Mesenchymal stem cell (in vitro differentiated cells and primary cell): ENCODE data around the gene MGMT.

Source experiments
- DNase-seq: peaks from one replicate; pipeline ENCODE4 v3.0.0-alpha.2; 2013
- H2AFZ ChIP-seq: one replicate; pipeline ENCODE4 v1.6.1; 2013; ENCODE audit warnings: low read depth, mild to moderate bottlenecking, control low read depth, inconsistent platforms, low read length, moderate library complexity
- H2AK5ac ChIP-seq: 2 replicates; pipeline ENCODE4 v1.6.1; 2013; ENCODE audit warnings: low read length, moderate library complexity, mild to moderate bottlenecking, inconsistent platforms; ENCODE audit not compliant: severe bottlenecking
- H2BK120ac ChIP-seq: one replicate; pipeline ENCODE4 v1.6.1; 2013; ENCODE audit warnings: low read depth, mild to moderate bottlenecking, inconsistent platforms, low read length, moderate library complexity
- H2BK12ac ChIP-seq, 2 experiments: one replicate each; pipeline ENCODE4 v1.6.1; 2013; ENCODE audit warnings: inconsistent platforms in 2 of 2, low read length in 2 of 2, mild to moderate bottlenecking in 2 of 2, moderate library complexity in 2 of 2, control low read depth in 1 of 2
- H2BK15ac ChIP-seq: one replicate; pipeline ENCODE4 v1.6.1; 2013; ENCODE audit warnings: mild to moderate bottlenecking, low read depth, inconsistent platforms; ENCODE audit not compliant: poor library complexity, severe bottlenecking
- H2BK5ac ChIP-seq: 2 replicates; pipeline ENCODE4 v1.6.1; 2013; ENCODE audit warnings: low read depth, mild to moderate bottlenecking, low read length, control low read depth, inconsistent platforms; ENCODE audit not compliant: poor library complexity, severe bottlenecking
- H3K14ac ChIP-seq, 2 experiments: one replicate each; pipeline ENCODE4 v1.6.1; 2013; ENCODE audit warnings: inconsistent platforms in 2 of 2, low read length in 2 of 2, control low read depth in 1 of 2, mild to moderate bottlenecking in 1 of 2, moderate library complexity in 1 of 2
- H3K18ac ChIP-seq, 2 experiments: one replicate each; pipeline ENCODE4 v1.6.1; 2013; ENCODE audit warnings: inconsistent platforms in 2 of 2, low read length in 2 of 2, control low read depth in 1 of 2, low read depth in 1 of 2, mild to moderate bottlenecking in 1 of 2
- H3K23ac ChIP-seq, 2 experiments: one replicate each; pipeline ENCODE4 v1.6.1; 2013; ENCODE audit warnings: inconsistent platforms in 2 of 2, low read length in 2 of 2, mild to moderate bottlenecking in 2 of 2, moderate library complexity in 2 of 2, control low read depth in 1 of 2
- H3K27ac ChIP-seq: 2 replicates; pipeline ENCODE4 v1.5.1; 2013; ENCODE audit warnings: mild to moderate bottlenecking, moderate library complexity, low read length, control low read depth, inconsistent platforms; ENCODE audit not compliant: poor library complexity, severe bottlenecking
- H3K27me3 ChIP-seq, 2 experiments: 2 replicates each; pipeline versions ENCODE4 v1.6.1 to v1.7.0; 2013; ENCODE audit warnings: low read length in 2 of 2, mild to moderate bottlenecking in 2 of 2, moderate library complexity in 2 of 2, control low read depth in 1 of 2, inconsistent platforms in 1 of 2; ENCODE audit not compliant: control insufficient read depth in 1 of 2, insufficient read depth in 1 of 2
- H3K36me3 ChIP-seq, 2 experiments: 2 replicates each; pipeline versions ENCODE4 v1.6.1 to v1.7.0; 2013; ENCODE audit warnings: low read length in 2 of 2, control low read depth in 1 of 2, inconsistent platforms in 1 of 2, low read depth in 1 of 2, mild to moderate bottlenecking in 1 of 2; ENCODE audit not compliant: insufficient read depth in 2 of 2, control insufficient read depth in 1 of 2
- H3K4ac ChIP-seq, 2 experiments: one replicate each; pipeline ENCODE4 v1.6.1; 2013; ENCODE audit warnings: inconsistent platforms in 2 of 2, low read length in 2 of 2, mild to moderate bottlenecking in 2 of 2, moderate library complexity in 2 of 2, control low read depth in 1 of 2, low read depth in 1 of 2
- H3K4me1 ChIP-seq: 2 replicates; pipeline ENCODE4 v1.6.1; 2013; ENCODE audit warnings: low read depth, low read length, control low read depth; ENCODE audit not compliant: control insufficient read depth, insufficient read depth
- H3K4me2 ChIP-seq: 2 replicates; pipeline ENCODE4 v1.6.1; 2013; ENCODE audit warnings: low read length, mild to moderate bottlenecking, inconsistent platforms; ENCODE audit not compliant: poor library complexity, severe bottlenecking
- H3K4me3 ChIP-seq, 2 experiments: 2 replicates each; pipeline versions ENCODE4 v1.5.1 to v1.7.0; 2013; ENCODE audit warnings: low read length in 2 of 2, mild to moderate bottlenecking in 2 of 2, control low read depth in 1 of 2, low read depth in 1 of 2; ENCODE audit not compliant: insufficient read depth in 1 of 2
- H3K79me1 ChIP-seq: replicated peaks from 2 replicates; pipeline ENCODE4 v1.6.1; 2013; ENCODE audit warnings: mild to moderate bottlenecking, control low read depth, low read length, inconsistent platforms; ENCODE audit not compliant: poor library complexity, severe bottlenecking
- H3K9ac ChIP-seq: 2 replicates; pipeline ENCODE4 v1.7.0; 2013; ENCODE audit warnings: mild to moderate bottlenecking, low read length, moderate library complexity
- H3K9me3 ChIP-seq: 2 replicates; pipeline ENCODE4 v1.7.0; 2013; ENCODE audit warnings: mild to moderate bottlenecking, low read length; ENCODE audit not compliant: control insufficient read depth
- H4K8ac ChIP-seq: one replicate; pipeline ENCODE4 v1.6.1; 2013; ENCODE audit warnings: inconsistent platforms, mild to moderate bottlenecking, low read length, moderate library complexity
- H4K91ac ChIP-seq: one replicate; pipeline ENCODE4 v1.6.1; 2013; ENCODE audit warnings: mild to moderate bottlenecking, low read length, inconsistent platforms
- WGBS: methylation state at CpG from one replicate; pipeline ENCODE4 v1.1.7; 2013; ENCODE audit warnings: mixed read lengths; 5-methylcytosine and 5-hydroxymethylcytosine counted together

MGMT gene

DNA sequence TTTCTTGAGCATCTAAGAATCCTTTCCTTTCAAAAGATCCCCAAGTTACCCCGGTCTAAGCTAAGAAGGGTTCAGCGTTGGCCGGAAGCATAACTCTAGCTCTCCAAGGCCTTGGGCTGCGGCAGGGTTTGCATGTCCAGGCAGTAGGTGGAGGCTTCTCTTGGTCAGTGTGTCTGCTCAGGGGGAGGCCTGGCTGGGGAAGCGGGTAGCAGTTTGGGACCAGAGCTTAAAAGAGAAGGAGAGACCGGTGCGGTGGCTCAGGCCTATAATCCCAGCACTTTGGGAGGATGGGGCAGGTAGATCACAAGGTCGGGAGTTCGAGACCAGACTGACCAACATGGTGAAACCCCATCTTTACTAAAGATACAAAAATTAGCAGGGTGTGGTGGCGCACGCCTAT lies 226.3 kb downstream of the MGMT start:
- no peak overlapping the region for H2BK120ac ChIP-seq
- no peak overlapping the region for H4K91ac ChIP-seq
- H3K27ac ChIP-seq, result no peak overlapping the region
- 97% methylated on average over 11 of the region's 11 CpGs for WGBS
- no peak overlapping the region for H2BK5ac ChIP-seq
- H3K79me1 ChIP-seq, result peaks cover 10% of the 10 kb centered on the region
- H2AK5ac ChIP-seq, result no peak overlapping the region
- H3K36me3 ChIP-seq, result peaks cover 0 to 4% of the 10 kb centered on the region in 2 experiments
- H3K4me3 ChIP-seq, result no peak overlapping the region
- H4K8ac ChIP-seq, result no peak overlapping the region
- H3K23ac ChIP-seq, result no peak overlapping the region
- H3K14ac ChIP-seq, result no peak overlapping the region
- H2BK15ac ChIP-seq, result no peak overlapping the region
- no peak overlapping the region for H3K4ac ChIP-seq
- H2AFZ ChIP-seq, result no peak overlapping the region
- H3K4me2 ChIP-seq, result no peak overlapping the region
- H2BK12ac ChIP-seq, result no peak overlapping the region
- no peaks in the 10 kb centered on the region for H3K27me3 ChIP-seq
- H3K18ac ChIP-seq, result no peak overlapping the region
- H3K9ac ChIP-seq, result no peak overlapping the region
- peaks cover 3% of the 10 kb centered on the region for H3K4me1 ChIP-seq
- no peaks in the 10 kb centered on the region for H3K9me3 ChIP-seq
- DNase-seq, result no peak

DNA sequence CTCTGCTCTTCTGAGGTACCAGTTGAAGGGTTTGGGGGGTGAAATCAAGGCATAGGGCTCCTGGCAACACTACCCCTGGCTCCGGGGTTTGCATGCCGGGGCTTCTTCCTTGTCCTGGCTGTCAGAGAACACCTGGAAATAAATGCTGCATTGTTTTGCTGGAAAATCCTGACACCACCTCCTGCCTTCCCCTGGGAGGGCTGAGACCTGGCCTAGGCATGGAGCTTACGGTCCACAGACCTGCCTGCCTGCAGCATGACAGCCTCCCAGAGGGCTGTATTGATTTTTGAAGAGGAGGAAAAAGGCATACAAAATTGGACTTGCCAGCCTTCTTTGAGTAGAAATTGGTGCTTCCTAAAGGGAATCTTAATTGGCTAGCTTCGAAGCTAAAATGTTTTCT lies 227.1 kb downstream of the MGMT start:
- Histone ChIP-seq H3K9ac (no peak overlapping the region), H3K4me2 (no peak overlapping the region), H4K91ac (no peak overlapping the region), H3K4me1 (peaks cover 3% of the 10 kb centered on the region), H3K18ac (no peak overlapping the region), H2BK120ac (no peak overlapping the region), H3K4me3 (no peak overlapping the region), H3K4ac (no peak overlapping the region), H3K79me1 (peaks cover 10% of the 10 kb centered on the region), H2AK5ac (no peak overlapping the region), H4K8ac (no peak overlapping the region), H3K23ac (no peak overlapping the region), H2BK15ac (no peak overlapping the region), H3K27ac (no peak overlapping the region), H3K9me3 (no peaks in the 10 kb centered on the region), H2AFZ (no peak overlapping the region), H3K14ac (no peak overlapping the region), H3K27me3 (no peaks in the 10 kb centered on the region), H2BK5ac (no peak overlapping the region), H2BK12ac (no peak overlapping the region), H3K36me3 (peaks cover 0 to 4% of the 10 kb centered on the region in 2 experiments)
- no peak for DNase-seq
- 90% methylated on average over 4 of the region's 4 CpGs for WGBS

DNA sequence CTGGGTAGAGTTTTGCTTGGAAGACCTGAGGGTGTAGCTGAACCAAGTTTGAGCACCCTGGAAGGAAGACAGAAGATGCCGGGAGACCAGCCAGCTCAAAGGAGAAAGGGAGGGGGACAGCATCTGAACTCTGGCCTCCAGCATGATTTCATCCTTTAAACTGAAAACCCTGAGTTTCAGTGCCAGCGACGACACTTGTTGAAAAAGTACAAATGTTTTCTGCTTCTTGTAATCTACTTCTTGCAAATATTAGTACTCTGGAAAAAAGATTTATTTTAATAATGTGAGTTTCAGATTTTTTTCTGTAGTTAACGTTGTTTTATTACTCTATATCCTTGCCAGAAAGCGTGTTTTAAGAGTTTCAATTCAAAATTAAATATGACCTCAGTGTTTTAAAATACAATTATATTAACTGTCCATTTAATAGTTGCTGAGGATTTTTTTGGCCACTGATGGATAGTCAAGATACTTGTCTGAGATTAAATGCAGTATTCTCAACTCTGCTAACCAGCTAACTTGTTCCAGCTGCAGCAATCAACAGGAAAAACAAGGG lies 227.7 kb downstream of the MGMT start:
- Histone ChIP-seq H3K4ac (no peak overlapping the region), H2BK12ac (no peak overlapping the region), H3K23ac (no peak overlapping the region), H3K4me2 (no peak overlapping the region), H3K36me3 (peaks cover 0 to 4% of the 10 kb centered on the region in 2 experiments), H2BK120ac (no peak overlapping the region), H4K8ac (no peak overlapping the region), H4K91ac (no peak overlapping the region), H3K9ac (peak overlapping the region; percentile 17), H3K4me3 (no peak overlapping the region), H3K79me1 (peaks cover 10% of the 10 kb centered on the region), H3K27ac (no peak overlapping the region), H3K27me3 (no peaks in the 10 kb centered on the region), H2AK5ac (no peak overlapping the region), H3K9me3 (no peaks in the 10 kb centered on the region), H2BK5ac (no peak overlapping the region), H2AFZ (no peak overlapping the region), H3K14ac (no peak overlapping the region), H3K4me1 (peaks cover 3% of the 10 kb centered on the region), H3K18ac (no peak overlapping the region), H2BK15ac (no peak overlapping the region)
- no peak for DNase-seq
- 85% methylated on average over 1 of the region's 5 CpGs for WGBS

DNA sequence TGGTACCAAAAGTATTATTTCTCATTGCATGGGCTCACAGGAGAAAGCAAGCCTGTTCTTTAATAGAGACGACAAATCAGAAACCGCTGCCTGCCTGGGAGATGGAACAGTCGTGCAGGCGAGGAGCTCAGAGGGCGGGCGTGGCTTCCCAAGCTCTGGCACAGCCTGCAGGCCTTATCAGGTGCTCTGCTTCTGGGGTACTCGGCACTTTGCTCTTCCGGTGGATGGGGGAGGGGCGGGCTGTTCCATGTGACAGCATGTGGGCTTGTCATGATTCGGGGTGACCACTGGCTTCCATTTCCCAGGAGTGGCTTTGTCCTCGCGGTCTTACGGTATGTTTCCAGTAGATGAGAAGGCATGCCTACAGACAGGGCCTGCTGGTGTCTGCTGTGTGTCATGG lies 228.6 kb downstream of the MGMT start:
- H3K4me3 ChIP-seq, result no peak overlapping the region
- no peak overlapping the region for H2BK5ac ChIP-seq
- H3K27me3 ChIP-seq, result no peaks in the 10 kb centered on the region
- H3K4me1 ChIP-seq, result no peaks in the 10 kb centered on the region
- no peak overlapping the region for H2AK5ac ChIP-seq
- H3K23ac ChIP-seq, result no peak overlapping the region
- no peak overlapping the region for H3K18ac ChIP-seq
- H3K9ac ChIP-seq, result no peak overlapping the region
- H2BK120ac ChIP-seq, result no peak overlapping the region
- 86% methylated on average over 10 of the region's 13 CpGs for WGBS
- H2BK12ac ChIP-seq, result no peak overlapping the region
- H3K36me3 ChIP-seq, result peaks cover 0 to 4% of the 10 kb centered on the region in 2 experiments
- no peak overlapping the region for H2BK15ac ChIP-seq
- H3K9me3 ChIP-seq, result no peaks in the 10 kb centered on the region
- DNase-seq, result no peak
- H4K91ac ChIP-seq, result no peak overlapping the region
- no peak overlapping the region for H3K14ac ChIP-seq
- peaks cover 9% of the 10 kb centered on the region for H3K79me1 ChIP-seq
- no peak overlapping the region for H3K4me2 ChIP-seq
- no peak overlapping the region for H4K8ac ChIP-seq
- no peak overlapping the region for H3K4ac ChIP-seq
- no peak overlapping the region for H3K27ac ChIP-seq
- H2AFZ ChIP-seq, result no peak overlapping the region
